ENCODE data around the gene NSUN4. TPM values are rescaled to one million over a fixed set of nuclear protein-coding genes. Genes with fewer than 3 reads are reported as not detected.
A peak's percentile ranks its signal among the peaks of the same experiment; 100 is the strongest.
"Not testable (repeated sequence)": the region's sequence is repeated elsewhere in the genome, so short reads cannot be mapped to it uniquely, and the experiment has no call there.

Gene NSUN4
- total RNA-seq, 1 experiment from 2014 or later, result 10.4 TPM

DNA sequence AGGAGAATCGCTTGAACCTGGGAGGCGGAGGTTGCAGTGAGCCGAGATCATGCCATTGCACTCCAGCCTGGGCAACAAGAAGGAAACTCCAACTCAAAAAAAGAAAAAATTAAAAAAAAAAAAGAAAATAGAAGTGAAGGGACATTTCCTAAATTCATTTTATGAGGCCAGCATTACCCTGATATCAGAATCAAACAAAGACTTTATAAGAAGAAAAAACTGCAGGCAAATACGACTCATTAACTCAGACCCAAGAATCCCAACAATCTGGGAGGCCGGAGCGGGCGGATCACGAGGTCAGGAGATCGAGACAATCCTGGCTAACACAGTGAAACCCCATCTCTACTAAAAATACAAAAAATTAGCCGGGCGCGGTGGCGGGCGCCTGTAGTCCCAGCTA lies 3.2 kb upstream of the NSUN4 start:
- not testable (repeated sequence) for H3K27me3 ChIP-seq (ENCODE audit: control insufficient read depth, insufficient read depth, low read length); H3K4me3 ChIP-seq (ENCODE audit: insufficient read depth, low read depth, low read length); H3K36me3 ChIP-seq (replicated peaks; ENCODE audit: control insufficient read depth, insufficient read depth, low read length); DNase-seq

DNA sequence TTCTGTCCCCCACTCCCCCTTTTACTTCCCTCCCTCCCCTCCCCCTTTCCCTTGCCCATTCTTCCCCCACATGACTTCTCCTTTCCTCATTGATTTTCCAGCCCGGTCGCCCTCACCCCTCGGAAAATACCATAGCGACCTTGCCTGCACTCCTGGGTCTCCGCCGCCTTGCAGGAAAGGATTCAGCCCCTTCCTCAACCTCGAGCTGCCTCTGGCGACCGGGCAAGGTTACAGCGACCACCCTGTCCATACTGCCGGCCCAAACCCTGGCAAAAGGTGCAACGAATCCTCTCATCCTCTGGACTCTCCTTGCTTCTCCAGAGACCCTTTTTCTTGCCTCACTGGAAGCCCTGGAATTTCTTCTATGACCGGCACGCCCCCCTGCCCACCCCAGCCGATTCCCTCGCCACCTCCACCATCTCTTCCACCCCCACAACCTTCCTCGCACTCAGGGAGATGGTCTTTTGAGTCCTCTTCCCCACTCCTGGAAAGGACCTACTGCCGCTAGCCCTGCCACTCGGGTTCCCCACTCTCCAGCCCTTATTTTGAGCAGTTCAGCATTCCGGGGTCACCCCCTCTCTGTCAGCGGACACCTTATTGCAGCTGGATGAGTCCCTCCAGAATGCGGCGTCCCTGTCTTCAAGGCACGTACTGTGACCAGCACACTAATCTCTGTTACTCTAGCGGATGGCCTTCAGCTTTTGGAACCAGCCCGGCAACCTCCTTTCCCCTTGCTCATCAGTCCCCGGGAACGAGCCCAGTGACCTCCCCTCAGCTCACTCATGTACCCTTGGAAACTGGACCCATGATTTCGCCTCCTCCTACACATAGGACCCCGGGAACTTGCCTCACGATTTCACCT lies 846 bp downstream of the NSUN4 start:
- H3K36me3 ChIP-seq (replicated peaks; ENCODE audit: control insufficient read depth, insufficient read depth, low read length), result peaks cover 14% of the 10 kb centered on the region
- H3K4me3 ChIP-seq (ENCODE audit: insufficient read depth, low read depth, low read length), result peak overlapping the region; percentile 64
- DNase-seq, result peak; percentile 27
- H3K27me3 ChIP-seq (ENCODE audit: control insufficient read depth, insufficient read depth, low read length), result no peaks in the 10 kb centered on the region

DNA sequence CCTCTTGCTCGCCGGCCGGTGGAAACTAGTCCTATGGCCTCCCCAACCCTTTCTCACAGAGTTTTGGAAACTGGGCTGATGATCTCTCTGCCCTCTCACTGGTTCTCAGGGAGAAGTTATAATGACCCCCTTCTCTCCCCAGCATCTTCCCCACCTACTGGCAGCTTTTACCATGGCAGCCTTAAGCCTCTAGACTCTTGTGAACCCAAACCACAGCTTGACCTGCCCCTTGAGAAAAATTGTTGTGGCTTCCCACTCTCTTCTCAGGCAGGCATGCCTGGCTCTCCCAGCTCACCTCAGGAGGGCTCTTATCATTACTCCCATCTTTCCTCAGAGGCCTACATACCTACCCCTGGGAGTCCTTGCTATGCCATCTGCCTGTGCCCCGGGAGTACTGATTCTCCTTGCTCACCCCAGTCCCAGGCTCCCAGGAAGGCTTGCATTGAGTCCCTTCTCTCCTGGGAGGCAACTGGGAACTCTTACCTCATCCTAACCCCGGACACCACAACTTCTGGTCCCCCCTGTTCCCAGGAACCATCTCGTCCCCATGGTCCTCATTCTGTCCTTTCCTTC lies 1.6 kb downstream of the NSUN4 start:
- peak; percentile 58 for DNase-seq
- H3K4me3 ChIP-seq (ENCODE audit: insufficient read depth, low read depth, low read length), result no peak overlapping the region

DNA sequence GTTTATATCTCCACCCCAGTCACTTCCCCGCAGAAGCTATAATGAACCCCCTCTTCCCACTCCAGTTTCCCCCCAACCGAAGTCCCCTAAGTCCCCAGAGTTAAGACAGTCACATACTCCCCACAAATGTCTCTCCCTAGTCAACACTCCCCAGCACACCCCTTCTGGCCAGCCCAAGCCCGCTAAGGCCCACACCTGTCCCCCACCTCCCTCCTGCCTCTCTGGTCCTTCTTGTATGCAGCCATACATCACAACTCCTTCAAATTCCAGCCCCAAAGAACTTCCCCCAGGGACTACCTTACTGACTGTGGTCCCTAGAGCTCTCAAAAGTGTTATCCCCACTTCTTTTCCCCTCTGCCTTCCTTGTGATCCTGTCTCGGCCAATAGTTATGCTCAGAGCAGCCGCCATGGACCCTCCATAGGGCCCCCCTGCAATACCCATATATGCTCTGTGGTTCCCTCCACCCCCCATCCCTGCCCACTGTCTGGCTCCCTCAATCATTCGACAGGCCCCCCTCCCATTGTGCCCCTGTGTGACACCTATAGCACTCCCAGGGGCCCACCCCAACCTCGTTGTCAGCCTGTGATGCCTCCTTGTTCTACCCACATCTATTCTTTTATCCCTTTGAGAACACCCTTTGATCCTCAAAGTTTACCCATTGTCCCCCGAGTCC lies 2.2 kb downstream of the NSUN4 start:
- Histone ChIP-seq H3K27me3 (ENCODE audit: control insufficient read depth, insufficient read depth, low read length) (no peaks in the 10 kb centered on the region), H3K36me3 (replicated peaks; ENCODE audit: control insufficient read depth, insufficient read depth, low read length) (peaks cover 18% of the 10 kb centered on the region), H3K4me3 (ENCODE audit: insufficient read depth, low read depth, low read length) (no peak overlapping the region)
- peak; percentile 2 for DNase-seq

More for the DNA sequence above, 1.6 kb downstream of the NSUN4 start:
- no peaks in the 10 kb centered on the region for H3K27me3 ChIP-seq (ENCODE audit: control insufficient read depth, insufficient read depth, low read length)
- peaks cover 15% of the 10 kb centered on the region for H3K36me3 ChIP-seq (replicated peaks; ENCODE audit: control insufficient read depth, insufficient read depth, low read length)

DNA sequence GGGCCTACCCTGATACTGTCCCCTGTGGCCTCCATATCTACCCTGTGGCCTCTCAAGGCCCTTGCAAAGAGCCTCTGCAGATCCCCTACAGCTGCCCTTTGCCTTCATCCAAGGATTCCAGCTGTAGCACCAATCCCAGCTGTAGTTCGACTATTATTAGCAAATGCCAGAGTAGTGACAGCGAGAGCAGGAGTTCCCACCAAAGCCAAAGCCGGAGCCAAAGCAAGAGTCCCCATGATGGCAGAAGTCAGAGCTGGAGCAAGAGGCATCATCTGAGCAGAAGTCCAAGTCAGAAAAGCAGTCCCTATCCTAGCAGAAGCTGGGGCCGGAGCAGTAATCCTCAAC lies 2.7 kb downstream of the NSUN4 start:
- H3K36me3 ChIP-seq (replicated peaks; ENCODE audit: control insufficient read depth, insufficient read depth, low read length), result peaks cover 18% of the 10 kb centered on the region
- H3K4me3 ChIP-seq (ENCODE audit: insufficient read depth, low read depth, low read length), result no peak overlapping the region
- H3K27me3 ChIP-seq (ENCODE audit: control insufficient read depth, insufficient read depth, low read length), result no peaks in the 10 kb centered on the region
- no peak for DNase-seq

DNA sequence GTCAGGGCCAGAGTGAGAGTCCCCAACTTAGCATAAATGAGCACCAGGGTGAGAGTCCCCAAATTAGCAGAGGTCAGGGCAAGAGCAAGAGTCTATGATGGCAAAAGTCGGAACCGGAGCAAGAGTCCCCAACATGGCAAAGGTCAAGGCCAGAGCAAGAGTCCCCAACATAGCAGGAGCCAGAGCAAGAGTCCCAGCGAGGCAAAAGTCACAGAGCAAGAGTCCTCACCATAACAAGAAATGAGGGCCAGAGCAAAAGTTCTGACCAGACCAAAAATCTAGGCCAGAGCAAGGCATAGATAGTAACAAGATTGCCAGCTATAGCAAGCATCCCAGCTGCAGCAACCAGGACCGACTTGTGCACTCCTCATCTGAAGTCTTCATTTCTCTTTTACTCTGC lies 3.1 kb downstream of the NSUN4 start:
- peaks cover 18% of the 10 kb centered on the region for H3K36me3 ChIP-seq (replicated peaks; ENCODE audit: control insufficient read depth, insufficient read depth, low read length)
- DNase-seq, result peak; percentile 1
- no peaks in the 10 kb centered on the region for H3K27me3 ChIP-seq (ENCODE audit: control insufficient read depth, insufficient read depth, low read length)
- H3K4me3 ChIP-seq (ENCODE audit: insufficient read depth, low read depth, low read length), result no peak overlapping the region

DNA sequence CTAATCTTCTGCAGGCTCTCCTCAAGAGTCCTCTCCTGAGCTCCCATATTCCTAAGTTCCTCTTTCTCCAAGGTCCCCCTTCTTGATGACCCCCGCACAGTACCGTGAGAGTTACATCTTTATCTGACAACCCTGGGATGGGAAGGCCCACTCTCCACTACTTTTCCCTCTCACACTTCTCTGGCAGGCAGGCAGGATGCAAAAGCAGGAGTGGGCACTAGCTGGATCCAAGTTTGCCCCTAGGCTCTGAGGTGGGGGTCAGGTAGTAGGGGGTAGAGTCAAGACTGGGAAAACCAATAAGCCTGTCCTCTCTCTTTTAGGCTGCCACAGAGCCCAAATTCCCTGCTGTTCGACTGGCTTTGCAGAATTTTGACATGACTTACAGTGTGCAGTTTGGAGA lies 3.9 kb downstream of the NSUN4 start:
- Histone ChIP-seq H3K27me3 (ENCODE audit: control insufficient read depth, insufficient read depth, low read length) (no peaks in the 10 kb centered on the region), H3K4me3 (ENCODE audit: insufficient read depth, low read depth, low read length) (no peak overlapping the region), H3K36me3 (replicated peaks; ENCODE audit: control insufficient read depth, insufficient read depth, low read length) (peaks cover 19% of the 10 kb centered on the region)
- no peak for DNase-seq

DNA sequence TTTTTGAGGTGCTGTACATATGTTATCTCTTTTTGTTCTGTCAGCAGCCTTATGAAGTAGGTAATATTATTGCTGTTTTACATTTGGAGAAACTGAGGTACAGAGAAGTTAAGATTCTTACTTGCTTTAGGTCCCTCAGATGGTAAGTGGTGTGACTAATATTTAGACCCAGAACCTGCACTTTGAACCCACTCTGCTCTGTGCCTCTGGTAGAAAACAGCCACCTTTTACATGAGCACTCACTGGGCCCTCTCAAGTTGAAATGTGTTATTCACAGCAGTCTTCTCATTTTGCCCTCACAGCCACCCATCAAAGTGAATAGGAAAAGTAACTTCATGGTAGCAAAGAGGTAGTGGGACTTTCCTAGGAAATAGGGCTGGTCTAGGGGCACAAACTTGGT lies 4.7 kb downstream of the NSUN4 start:
- H3K36me3 ChIP-seq (replicated peaks; ENCODE audit: control insufficient read depth, insufficient read depth, low read length), result peaks cover 25% of the 10 kb centered on the region
- H3K4me3 ChIP-seq (ENCODE audit: insufficient read depth, low read depth, low read length), result no peak overlapping the region
- H3K27me3 ChIP-seq (ENCODE audit: control insufficient read depth, insufficient read depth, low read length), result no peaks in the 10 kb centered on the region
- DNase-seq, result no peak

DNA sequence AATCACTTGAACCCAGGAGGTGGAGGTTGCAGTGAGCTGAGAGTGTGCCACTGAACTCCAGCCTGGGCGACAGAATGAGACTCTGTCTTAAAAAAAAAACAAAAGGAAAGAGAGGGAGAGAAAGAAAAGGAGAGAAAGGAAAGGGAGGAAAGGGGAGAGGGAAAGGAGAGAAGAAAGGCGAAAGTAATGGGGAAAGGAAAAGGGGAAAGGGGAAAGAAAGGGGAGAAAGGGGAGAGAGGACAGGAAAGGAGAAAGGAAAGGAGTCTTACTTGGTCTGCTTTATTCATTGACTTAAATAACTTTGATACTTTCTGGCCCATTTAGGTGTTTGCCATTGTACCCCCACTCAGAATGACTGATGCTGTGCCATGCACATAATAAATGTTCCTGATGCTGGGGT lies 11.8 kb downstream of the NSUN4 start:
- DNase-seq, result no peak
- H3K27me3 ChIP-seq (ENCODE audit: control insufficient read depth, insufficient read depth, low read length), result no peaks in the 10 kb centered on the region
- no peak overlapping the region for H3K4me3 ChIP-seq (ENCODE audit: insufficient read depth, low read depth, low read length)
- peaks cover 22% of the 10 kb centered on the region for H3K36me3 ChIP-seq (replicated peaks; ENCODE audit: control insufficient read depth, insufficient read depth, low read length)

DNA sequence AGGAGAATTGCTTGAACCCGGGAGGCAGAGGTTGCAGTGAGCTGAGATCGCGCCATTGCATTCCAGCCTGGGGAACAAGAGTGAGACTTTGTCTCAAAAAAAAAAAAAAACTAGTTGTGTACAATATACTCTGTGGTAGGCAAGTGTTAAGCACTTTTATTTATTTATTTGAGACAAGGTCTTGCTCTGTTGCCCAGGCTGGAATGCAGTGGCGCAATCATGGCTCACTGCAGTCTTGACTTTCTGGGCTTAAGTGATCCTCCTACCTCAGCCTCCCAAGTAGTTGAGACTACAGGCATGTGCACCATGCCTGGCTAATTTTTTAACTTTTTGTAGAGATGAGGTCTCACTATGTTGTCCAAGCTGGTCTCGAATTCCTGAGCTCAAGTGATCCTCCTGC lies 15.3 kb downstream of the NSUN4 start:
- not testable (repeated sequence) for DNase-seq; H3K4me3 ChIP-seq (ENCODE audit: insufficient read depth, low read depth, low read length); H3K27me3 ChIP-seq (ENCODE audit: control insufficient read depth, insufficient read depth, low read length)
- H3K36me3 ChIP-seq (replicated peaks; ENCODE audit: control insufficient read depth, insufficient read depth, low read length), result peaks cover 19% of the 10 kb centered on the region

DNA sequence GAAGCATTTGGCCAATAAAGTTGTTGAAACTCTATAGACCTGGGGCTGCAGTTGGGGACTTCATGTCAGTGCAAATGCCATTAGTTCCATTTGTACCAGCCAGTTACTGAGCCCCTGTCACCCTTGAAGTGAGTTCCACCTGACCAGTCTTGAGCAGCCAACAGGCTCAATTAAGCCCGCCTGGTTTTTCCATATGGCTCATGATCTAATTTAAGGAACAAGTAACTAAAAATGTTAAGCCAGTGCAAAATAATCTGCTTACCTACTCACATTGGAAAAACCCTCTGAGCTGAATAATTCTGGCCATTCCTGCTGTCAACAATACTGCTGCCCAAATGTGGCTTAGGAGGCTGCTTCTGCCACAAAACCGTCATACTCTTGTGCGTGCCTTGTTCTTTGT lies 21.6 kb downstream of the NSUN4 start:
- no peak for DNase-seq
- Histone ChIP-seq H3K36me3 (replicated peaks; ENCODE audit: control insufficient read depth, insufficient read depth, low read length) (peaks cover 23% of the 10 kb centered on the region), H3K27me3 (ENCODE audit: control insufficient read depth, insufficient read depth, low read length) (no peaks in the 10 kb centered on the region), H3K4me3 (ENCODE audit: insufficient read depth, low read depth, low read length) (no peak overlapping the region)

DNA sequence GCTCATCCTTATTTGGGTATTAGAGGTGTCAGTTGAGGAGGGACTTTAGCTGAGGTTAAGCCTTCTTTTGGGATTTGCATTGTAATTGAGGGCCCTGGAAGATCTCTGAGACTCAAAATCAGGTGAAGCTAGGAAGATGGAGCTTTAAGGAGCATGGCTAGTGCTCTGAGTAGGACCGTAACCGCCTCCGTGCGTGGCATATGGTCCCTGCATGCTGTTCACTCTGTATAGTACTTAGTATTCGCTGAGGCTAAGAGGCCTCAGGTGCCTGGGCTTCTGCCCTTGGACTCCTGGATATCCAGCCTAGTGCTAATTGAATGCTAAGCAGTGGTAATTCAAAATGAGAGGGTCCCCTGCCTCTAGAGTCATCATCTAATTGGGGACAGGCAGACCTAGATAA lies 22.5 kb downstream of the NSUN4 start:
- no peak for DNase-seq

DNA sequence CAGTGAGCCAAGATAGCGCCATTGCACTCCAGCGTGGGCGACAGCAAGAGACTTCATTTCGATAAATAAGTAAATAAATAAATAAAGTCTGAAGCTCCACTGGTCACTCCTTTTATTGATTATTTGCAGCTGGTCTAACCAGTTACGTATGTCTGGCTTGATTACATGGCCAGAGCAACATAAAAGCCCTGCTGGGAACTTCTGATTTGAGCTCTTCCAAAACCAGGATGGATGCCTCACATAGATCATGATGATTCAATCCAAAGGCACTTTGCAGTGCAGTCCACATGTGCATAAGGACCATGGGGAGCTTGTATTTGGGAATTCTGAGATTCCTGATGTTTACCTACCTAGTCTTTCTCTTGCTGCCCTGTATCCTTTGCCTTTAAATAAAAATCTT lies 24.0 kb downstream of the NSUN4 start:
- no peak for DNase-seq
- Histone ChIP-seq H3K4me3 (ENCODE audit: insufficient read depth, low read depth, low read length) (no peak overlapping the region), H3K36me3 (replicated peaks; ENCODE audit: control insufficient read depth, insufficient read depth, low read length) (peaks cover 23% of the 10 kb centered on the region), H3K27me3 (ENCODE audit: control insufficient read depth, insufficient read depth, low read length) (no peaks in the 10 kb centered on the region)

More for the DNA sequence above, 22.5 kb downstream of the NSUN4 start:
- no peaks in the 10 kb centered on the region for H3K27me3 ChIP-seq (ENCODE audit: control insufficient read depth, insufficient read depth, low read length)
- peaks cover 21% of the 10 kb centered on the region for H3K36me3 ChIP-seq (replicated peaks; ENCODE audit: control insufficient read depth, insufficient read depth, low read length)
- no peak overlapping the region for H3K4me3 ChIP-seq (ENCODE audit: insufficient read depth, low read depth, low read length)

DNA sequence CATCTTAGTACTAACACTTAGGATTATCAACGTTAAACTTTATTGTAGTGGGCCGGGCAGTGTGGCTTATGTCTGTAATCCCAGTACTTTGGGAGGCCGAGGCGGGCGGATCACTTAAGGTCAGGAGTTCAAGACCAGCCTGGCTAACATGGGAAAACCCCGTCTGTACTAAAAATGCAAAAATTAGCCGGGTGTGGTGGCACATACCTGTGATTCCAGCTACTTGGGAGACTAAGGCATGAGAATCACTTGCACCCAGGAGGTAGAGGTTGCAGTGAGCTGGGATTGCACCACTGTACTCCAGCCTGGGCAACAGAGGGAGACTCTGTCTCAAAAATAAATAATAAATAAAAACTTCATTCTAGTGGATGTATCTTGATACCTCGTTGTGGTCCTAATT lies 25.2 kb downstream of the NSUN4 start:
- not testable (repeated sequence) for H3K4me3 ChIP-seq (ENCODE audit: insufficient read depth, low read depth, low read length); H3K27me3 ChIP-seq (ENCODE audit: control insufficient read depth, insufficient read depth, low read length); DNase-seq
- peaks cover 19% of the 10 kb centered on the region for H3K36me3 ChIP-seq (replicated peaks; ENCODE audit: control insufficient read depth, insufficient read depth, low read length)

DNA sequence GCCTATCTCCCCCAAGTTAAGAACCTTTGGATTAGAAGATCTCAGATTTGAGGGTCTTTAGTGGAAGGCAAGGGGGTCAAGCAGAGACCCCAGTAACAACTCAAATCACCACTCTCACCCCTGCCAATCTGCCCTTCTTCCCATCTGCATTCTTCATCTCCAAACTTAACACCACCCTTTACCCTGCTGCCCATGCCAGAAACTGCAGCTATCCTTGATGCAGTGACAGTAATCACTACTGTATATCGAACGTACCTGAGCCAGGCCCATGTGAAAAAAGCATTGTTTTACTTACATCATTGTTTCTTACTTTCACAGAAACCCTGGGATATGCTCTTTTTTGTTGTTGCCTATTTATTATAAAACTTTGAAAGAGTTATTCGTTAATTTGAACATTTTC lies 26.5 kb downstream of the NSUN4 start:
- no peak for DNase-seq
- Histone ChIP-seq H3K27me3 (ENCODE audit: control insufficient read depth, insufficient read depth, low read length) (no peaks in the 10 kb centered on the region), H3K36me3 (replicated peaks; ENCODE audit: control insufficient read depth, insufficient read depth, low read length) (peaks cover 9% of the 10 kb centered on the region), H3K4me3 (ENCODE audit: insufficient read depth, low read depth, low read length) (no peak overlapping the region)
